GM19372 (cell line): ENCODE results near the gene ERP44.
A peak's percentile ranks its signal among the peaks of the same experiment; 100 is the strongest.
"Not testable (repeated sequence)": the region's sequence is repeated elsewhere in the genome, so short reads cannot be mapped to it uniquely, and the experiment has no call there.

ENCODE experiments used
- ATAC-seq: cut with Tn5 transposase; IDR thresholded peaks from one replicate; pipeline ENCODE4 v1.9.1; 2021; ENCODE audit warnings: mild to moderate bottlenecking, low read depth, moderate library complexity; ENCODE audit not compliant: unreplicated experiment

The ERP44 gene

GRCh38 chr9:100098887-100099721 lies at the start of gene ERP44, which contains the start of gene INVS:
TSS of gene ERP44 (minus strand) at chr9:100099000. CDS start at chr9:100098840, 160 bp downstream.
TSS of gene INVS (plus strand) at chr9:100099243. CDS start at chr9:100104522, 5,279 bp downstream.
- peak; percentile 97 for ATAC-seq

DNA sequence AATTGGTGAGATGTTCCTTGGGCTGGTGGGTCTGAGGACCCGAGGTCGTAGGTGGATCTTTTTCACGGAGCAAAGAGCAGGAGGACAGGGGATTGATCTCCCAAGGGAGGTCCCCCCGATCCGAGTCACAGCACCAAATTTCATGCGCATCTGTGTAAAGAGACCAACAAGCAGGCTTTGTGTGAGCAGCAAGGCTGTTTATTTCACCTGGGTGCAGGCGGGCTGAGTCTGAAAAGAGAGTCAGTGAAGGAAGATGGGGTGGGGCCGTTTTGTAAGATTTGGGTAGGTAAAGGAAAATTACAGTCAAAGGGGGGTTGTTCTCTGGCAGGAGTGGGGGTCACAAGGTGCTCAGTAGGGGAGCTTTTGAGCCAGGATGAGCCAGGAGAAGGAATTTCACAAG lies 47.2 kb upstream of the ERP44 start:
- not testable (repeated sequence) for ATAC-seq

DNA sequence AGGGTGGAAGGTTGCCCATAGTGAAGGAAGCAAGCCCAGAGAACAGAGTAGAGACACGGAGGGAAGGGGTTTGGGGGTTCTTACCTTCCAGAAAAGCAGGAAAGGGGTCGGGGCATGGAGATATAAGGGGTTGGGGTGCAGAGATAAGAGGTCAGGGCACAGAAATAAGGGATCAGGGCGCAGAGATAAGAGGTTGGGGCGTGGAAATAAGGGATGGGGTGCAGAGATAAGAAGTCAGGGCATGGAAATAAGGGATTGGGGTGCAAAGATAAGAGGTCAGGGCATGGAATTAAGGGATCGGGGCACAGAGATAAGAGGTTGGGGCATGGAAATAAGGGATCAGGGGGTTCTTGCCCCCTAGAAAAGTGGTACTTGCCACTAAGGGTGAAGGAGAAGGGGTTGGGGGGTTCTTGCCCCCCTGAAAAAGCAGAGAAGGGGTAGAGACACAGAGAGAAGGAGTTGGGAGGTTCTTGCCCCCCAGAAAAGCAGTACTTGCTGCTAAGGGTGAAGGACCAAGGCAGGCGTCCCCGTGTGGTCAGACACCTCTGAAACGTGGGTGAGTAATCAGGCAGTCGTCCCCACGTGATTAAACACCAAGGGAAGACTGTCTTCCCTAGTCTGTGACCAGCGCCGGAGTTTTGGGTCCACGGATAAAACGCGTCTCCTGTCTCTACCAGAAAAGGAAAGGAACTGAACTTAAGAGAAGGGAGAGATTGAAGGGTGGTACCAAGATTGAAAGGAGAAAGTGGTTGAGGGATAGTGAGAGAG lies 46.6 kb upstream of the ERP44 start:
- ATAC-seq, result not testable (repeated sequence)

GRCh38 chr9:100141862-100142261 lies 43.1 kb upstream of the ERP44 start:
- not testable (repeated sequence) for ATAC-seq

- not testable (repeated sequence) for ATAC-seq
Observed at GRCh38 chr9:100140303-100140702, 41.5 kb upstream of the ERP44 start.

- ATAC-seq, result not testable (repeated sequence)
Observed at GRCh38 chr9:100136799-100137198, 38.0 kb upstream of the ERP44 start.

- no peak for ATAC-seq
Observed at GRCh38 chr9:100134731-100135130, 35.9 kb upstream of the ERP44 start.

DNA sequence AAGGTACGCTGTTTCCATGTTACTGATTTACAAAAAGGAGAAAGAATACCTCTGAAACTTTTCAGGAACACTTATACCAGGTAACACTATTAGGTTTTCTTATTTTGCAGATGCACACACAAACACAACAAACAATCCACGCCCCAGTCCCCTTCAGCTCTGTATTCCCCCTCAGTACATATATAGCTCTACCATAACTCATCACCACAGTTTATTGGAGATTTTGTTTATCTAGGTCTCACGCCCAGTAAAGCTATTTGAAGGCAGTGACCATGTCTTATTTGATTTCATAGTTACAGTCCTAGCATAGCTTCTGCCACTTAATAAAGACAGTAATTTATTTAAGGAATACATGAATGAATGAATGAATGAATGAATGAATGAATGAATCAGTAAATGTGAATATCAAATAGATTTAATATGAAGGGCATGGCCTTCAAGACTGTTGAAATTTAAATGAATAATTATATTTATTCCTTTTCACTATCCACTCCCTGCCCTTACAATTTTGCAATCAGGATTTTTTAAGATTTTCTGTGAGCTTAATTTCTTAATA lies 33.2 kb upstream of the ERP44 start:
- no peak for ATAC-seq

DNA sequence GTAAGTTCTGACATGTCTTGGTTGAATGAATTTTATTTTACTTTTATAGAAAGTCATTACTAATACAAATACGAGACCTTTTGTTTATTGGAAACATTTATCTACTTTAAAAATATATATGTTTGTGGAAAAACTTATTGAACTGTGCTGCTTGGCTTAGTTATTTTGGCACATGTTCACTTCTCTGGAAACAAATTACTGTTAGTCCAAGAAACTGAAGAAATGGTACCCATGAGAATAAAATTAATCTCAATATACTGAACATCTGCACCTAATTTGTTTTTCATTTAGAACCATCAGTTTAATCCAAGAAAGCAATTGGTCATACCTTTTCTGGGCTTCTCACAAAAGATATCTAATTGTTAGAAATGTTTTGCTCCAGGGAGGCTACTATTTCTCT lies 32.4 kb upstream of the ERP44 start:
- ATAC-seq, result no peak

DNA sequence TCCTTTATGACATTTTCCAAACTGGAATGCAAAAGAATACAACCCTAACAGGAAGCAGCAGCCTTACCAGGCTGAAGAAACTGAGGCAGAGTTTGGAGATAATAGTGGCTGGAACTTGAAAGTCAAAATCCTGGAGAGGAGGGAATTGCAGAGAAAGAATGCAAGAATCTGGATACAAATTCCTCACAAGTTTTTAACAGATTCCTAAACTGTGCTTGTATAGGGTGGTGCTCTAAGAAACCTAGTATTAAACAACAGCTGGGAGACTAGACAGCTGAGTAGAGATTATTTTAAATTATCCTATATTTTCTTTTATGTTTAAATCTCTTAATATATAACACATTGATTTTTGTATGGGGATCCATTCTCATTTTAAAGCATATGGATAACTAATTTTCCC lies 31.0 kb upstream of the ERP44 start:
- no peak for ATAC-seq

DNA sequence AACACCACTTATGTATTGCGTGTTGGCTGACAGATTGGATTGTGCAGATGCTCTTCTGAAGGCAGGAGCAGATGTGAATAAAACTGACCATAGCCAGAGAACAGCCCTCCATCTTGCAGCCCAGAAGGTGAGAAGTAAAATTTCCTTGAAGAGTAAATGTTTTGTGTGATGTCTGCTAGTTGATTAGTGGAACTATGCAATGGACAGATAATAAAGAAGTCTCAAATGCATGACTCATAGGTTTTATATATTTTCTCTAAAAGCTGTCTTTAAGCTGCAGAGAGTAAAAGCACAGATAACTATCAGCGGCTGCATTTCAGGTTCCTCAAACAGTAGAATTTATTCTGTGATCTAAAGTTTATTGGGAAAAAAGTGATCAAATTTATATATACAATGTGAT lies 27.6 kb upstream of the ERP44 start:
- ATAC-seq, result no peak

DNA sequence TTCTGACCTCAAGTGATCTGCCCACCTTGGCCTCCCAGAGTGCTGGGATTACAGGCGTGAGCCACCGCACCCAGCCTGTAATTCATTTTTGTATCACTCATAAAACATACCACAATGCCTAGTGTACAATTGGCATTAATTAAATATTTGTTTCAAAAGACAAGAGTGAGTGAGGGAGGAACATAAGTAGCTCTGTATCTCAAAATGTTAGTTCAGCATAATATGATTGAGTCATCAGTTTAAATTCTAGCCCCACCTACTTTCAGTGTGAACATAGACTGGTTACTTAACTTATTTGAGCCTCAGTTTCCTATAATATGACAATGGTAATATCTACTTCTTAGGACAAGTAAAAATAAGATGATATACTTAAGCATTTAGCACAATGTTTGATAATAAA lies 27.1 kb upstream of the ERP44 start:
- ATAC-seq, result no peak

DNA sequence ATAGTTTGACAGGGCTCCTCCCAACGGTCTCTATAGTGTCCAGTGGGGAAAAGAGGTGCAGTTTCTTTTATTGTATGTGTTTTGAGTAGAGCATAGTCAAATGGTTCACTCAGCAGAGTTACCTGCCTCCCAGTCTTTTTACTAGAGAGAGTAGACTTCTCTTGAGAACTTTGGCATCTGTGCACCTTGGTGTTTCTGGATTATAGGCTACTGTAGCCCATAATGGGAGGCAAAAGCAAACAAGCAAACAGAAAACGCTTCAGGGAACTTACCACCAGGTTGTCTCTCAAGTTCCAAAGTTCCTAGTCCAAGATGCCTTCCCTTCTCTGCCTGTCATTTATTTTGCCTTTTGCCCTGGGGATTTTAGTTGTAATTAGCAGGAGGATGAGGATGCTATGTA lies 26.4 kb upstream of the ERP44 start:
- ATAC-seq, result no peak

- no peak for ATAC-seq
Observed at GRCh38 chr9:100120286-100120685, 21.5 kb upstream of the ERP44 start.

DNA sequence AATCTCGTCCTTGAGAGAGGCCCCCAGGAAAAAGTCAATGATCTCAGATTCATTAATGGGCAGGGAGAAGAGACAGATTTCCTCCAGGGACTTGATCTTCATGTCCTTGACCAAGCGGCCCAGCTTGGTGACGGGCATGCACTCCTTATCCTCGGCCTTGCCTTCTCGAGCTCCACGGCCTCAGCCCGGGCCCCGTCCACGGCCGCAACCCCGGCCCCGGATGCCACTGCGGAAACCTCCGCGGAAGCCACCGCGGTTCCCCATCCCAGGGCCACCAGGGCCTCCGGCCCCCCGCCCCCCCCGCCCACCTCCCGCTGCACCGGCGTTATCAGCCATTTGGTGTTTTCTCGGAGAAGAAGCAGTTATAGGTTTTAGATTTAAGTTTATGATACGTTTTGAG lies 18.5 kb upstream of the ERP44 start:
- ATAC-seq, result no peak

GRCh38 chr9:100112677-100113336 lies 14.0 kb upstream of the ERP44 start:
- no peak for ATAC-seq

- no peak for ATAC-seq
Observed at GRCh38 chr9:100111235-100111634, 12.4 kb upstream of the ERP44 start.

DNA sequence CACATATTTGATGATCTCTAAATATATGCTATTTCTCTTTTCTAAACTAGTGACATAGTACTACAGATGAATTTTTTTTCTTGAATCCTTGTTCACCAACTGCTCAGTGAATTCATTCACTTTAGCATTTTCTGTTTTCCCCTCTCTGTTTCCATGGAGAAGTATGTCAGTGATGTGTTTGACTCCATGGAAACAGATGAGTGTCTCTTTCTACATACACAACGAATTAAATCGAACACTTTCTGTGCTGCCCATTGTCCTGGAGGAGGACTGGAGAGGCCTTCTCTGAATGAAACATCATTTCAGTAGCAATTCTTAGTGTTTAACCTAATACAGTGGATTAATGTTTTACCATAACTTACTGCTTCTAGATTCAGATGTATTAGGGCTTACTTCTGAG lies 9.8 kb upstream of the ERP44 start:
- no peak for ATAC-seq

- no peak for ATAC-seq
Observed at GRCh38 chr9:100106616-100107015, 7.8 kb upstream of the ERP44 start.

DNA sequence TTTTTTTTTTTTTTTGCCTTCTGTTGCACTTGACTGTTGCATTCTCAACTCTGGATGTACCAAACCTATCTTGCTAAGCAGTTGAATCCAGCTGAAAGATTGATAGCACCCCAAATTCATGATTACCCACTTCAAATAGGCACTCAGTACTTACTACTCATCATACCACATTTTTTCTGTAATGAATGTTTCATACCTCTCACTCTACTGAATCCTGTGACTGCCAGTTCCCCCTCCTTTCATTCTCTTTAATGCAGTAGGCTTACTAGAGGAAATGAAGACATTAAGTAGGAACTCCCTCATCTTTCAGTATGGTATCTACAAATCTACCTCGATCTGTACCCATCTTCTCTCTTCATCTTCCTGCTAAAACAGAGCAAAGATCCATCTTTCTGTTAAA lies 7.1 kb upstream of the ERP44 start:
- no peak for ATAC-seq

- no peak for ATAC-seq
Observed at GRCh38 chr9:100104314-100104713, 5.5 kb upstream of the ERP44 start.
